Astrocyte (in vitro differentiated cells and primary cell): ENCODE data around the gene AK1. TPM values are rescaled to one million over a fixed set of nuclear protein-coding genes. Genes with fewer than 3 reads are reported as not detected.
A peak's percentile ranks its signal among the peaks of the same experiment; 100 is the strongest.

Experiments
- DNase-seq: peaks from one replicate; pipeline ENCODE4 v3.0.0-alpha.2; 2010; ENCODE audit warnings: low read depth
- FAIRE-seq: peaks from 2 replicates; lab custom pipeline; 2011; peaks lifted over from hg19 to GRCh38; lab: Jason Lieb, UNC
- H2AFZ ChIP-seq: 2 replicates; pipeline ENCODE4 v1.6.0; 2012; ENCODE audit warnings: low read depth, low read length, inconsistent platforms
- H3K27ac ChIP-seq: 2 replicates; pipeline ENCODE4 v1.5.1; 2011; ENCODE audit warnings: low read depth, low read length, inconsistent platforms
- H3K27me3 ChIP-seq: 2 replicates; pipeline ENCODE4 v1.6.0; 2011; ENCODE audit warnings: low read length, inconsistent platforms; ENCODE audit not compliant: insufficient read depth
- H3K36me3 ChIP-seq: 2 replicates; pipeline ENCODE4 v1.5.1; 2011; ENCODE audit warnings: low read length, inconsistent platforms; ENCODE audit not compliant: insufficient read depth
- H3K4me1 ChIP-seq: 2 replicates; pipeline ENCODE4 v1.5.1; 2011; ENCODE audit warnings: low read length, inconsistent platforms; ENCODE audit not compliant: insufficient read depth
- H3K4me2 ChIP-seq: 2 replicates; pipeline ENCODE4 v1.6.0; 2012; ENCODE audit warnings: low read length, inconsistent platforms
- H3K4me3 ChIP-seq: 2 replicates; pipeline ENCODE4 v1.5.1; 2011; ENCODE audit warnings: low read depth, mild to moderate bottlenecking, low read length, inconsistent platforms; ENCODE audit not compliant: insufficient read depth
- H3K79me2 ChIP-seq: 2 replicates; pipeline ENCODE4 v1.6.0; 2012; ENCODE audit warnings: mild to moderate bottlenecking, low read length, inconsistent platforms; ENCODE audit not compliant: insufficient read depth
- H3K9ac ChIP-seq: 2 replicates; pipeline ENCODE4 v1.6.0; 2012; ENCODE audit warnings: mild to moderate bottlenecking, low read length, inconsistent platforms
- H3K9me3 ChIP-seq: 2 replicates; pipeline ENCODE4 v1.5.1; 2012; ENCODE audit warnings: low read depth, mild to moderate bottlenecking, low read length, inconsistent platforms; ENCODE audit not compliant: insufficient read depth
- H4K20me1 ChIP-seq: 2 replicates; pipeline ENCODE4 v1.6.0; 2012; ENCODE audit warnings: low read length, inconsistent platforms; ENCODE audit not compliant: insufficient read depth
- H3K27ac Mint-ChIP-seq: one replicate; pipeline ENCODE4 v1.8.0; 2021; ENCODE audit warnings: mild to moderate bottlenecking, mixed read lengths; ENCODE audit not compliant: unreplicated experiment
- H3K27me3 Mint-ChIP-seq: one replicate; pipeline ENCODE4 v1.8.0; 2021; ENCODE audit warnings: low read depth, mixed read lengths; ENCODE audit not compliant: unreplicated experiment
- H3K36me3 Mint-ChIP-seq: one replicate; pipeline ENCODE4 v1.8.0; 2021; ENCODE audit warnings: low read depth, mixed read lengths; ENCODE audit not compliant: unreplicated experiment
- H3K4me1 Mint-ChIP-seq: one replicate; pipeline ENCODE4 v1.8.0; 2021; ENCODE audit warnings: low read depth, mixed read lengths; ENCODE audit not compliant: unreplicated experiment
- H3K4me3 Mint-ChIP-seq: one replicate; pipeline ENCODE4 v1.8.0; 2021; ENCODE audit warnings: mild to moderate bottlenecking, moderate library complexity, mixed read lengths; ENCODE audit not compliant: unreplicated experiment
- H3K9me3 Mint-ChIP-seq: one replicate; pipeline ENCODE4 v1.8.0; 2021; ENCODE audit warnings: mild to moderate bottlenecking, mixed read lengths; ENCODE audit not compliant: unreplicated experiment
- EZH2 ChIP-seq: IDR thresholded peaks from 2 replicates; pipeline ENCODE4 v1.6.1; 2012; ENCODE audit warnings: mild to moderate bottlenecking, low read length, inconsistent platforms; ENCODE audit not compliant: insufficient read depth
- total RNA-seq: library from RNA; stranded (reverse); gene quantifications from 2 replicates; pipeline ENCODE4 v1.2.1, GENCODE V29; 2021
- TF ChIP-seq, protein P1 (sequence below): IDR thresholded peaks from 2 replicates; pipeline ENCODE4 v1.5.1; 2011; ENCODE audit warnings: low read depth, mild to moderate bottlenecking, inconsistent platforms, low read length, moderate library complexity; ENCODE audit not compliant: insufficient read depth

AK1 gene
- total RNA-seq, 1 donor from 2014 or later, result 78.0 TPM

- Histone ChIP-seq H3K4me2 (no peak overlapping the region), H3K27ac (no peak overlapping the region), H3K36me3 (peaks cover 3% of the 10 kb centered on the region), H3K9me3 (no peaks in the 10 kb centered on the region), H3K4me3 (no peak overlapping the region), H4K20me1 (no peaks in the 10 kb centered on the region), H2AFZ (no peak overlapping the region), H3K27me3 (no peaks in the 10 kb centered on the region), H3K4me1 (peaks cover 13% of the 10 kb centered on the region), H3K79me2 (peaks cover 8% of the 10 kb centered on the region), H3K9ac (no peak overlapping the region)
- Mint-ChIP-seq H3K36me3 (peaks cover 14% of the 10 kb centered on the region), H3K27ac (no peak overlapping the region), H3K9me3 (no peaks in the 10 kb centered on the region), H3K4me3 (no peak overlapping the region), H3K27me3 (peaks cover 4% of the 10 kb centered on the region), H3K4me1 (no peaks in the 10 kb centered on the region)
- TF ChIP-seq, protein P1, sequence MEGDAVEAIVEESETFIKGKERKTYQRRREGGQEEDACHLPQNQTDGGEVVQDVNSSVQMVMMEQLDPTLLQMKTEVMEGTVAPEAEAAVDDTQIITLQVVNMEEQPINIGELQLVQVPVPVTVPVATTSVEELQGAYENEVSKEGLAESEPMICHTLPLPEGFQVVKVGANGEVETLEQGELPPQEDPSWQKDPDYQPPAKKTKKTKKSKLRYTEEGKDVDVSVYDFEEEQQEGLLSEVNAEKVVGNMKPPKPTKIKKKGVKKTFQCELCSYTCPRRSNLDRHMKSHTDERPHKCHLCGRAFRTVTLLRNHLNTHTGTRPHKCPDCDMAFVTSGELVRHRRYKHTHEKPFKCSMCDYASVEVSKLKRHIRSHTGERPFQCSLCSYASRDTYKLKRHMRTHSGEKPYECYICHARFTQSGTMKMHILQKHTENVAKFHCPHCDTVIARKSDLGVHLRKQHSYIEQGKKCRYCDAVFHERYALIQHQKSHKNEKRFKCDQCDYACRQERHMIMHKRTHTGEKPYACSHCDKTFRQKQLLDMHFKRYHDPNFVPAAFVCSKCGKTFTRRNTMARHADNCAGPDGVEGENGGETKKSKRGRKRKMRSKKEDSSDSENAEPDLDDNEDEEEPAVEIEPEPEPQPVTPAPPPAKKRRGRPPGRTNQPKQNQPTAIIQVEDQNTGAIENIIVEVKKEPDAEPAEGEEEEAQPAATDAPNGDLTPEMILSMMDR, result no peak
- no peak for TF ChIP-seq EZH2
- FAIRE-seq, result no peak
- DNase-seq, result no peak
These were observed 35.4 kb upstream of the AK1 start for GRCh38 chr9:127912882-127913281.

DNA sequence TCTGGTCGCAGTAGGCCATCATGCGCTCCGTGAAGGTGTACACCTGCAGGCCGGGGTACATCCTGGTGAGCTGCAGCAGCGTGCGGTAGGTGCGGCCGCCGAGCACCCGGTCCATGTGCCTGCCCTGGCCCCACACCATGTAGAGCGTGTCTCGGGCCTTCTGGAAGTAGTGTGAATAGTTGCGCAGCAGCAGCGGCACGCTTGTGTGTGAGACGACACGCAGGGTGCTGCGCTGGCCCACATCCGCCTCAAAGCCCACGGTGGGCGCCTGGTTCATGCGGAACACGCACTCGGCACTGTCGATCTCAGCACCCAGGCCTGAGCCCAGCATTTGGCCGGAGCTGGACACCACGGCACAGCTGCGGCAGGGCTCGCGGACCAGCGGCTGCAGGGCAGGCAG lies 34.8 kb upstream of the AK1 start:
- no peak overlapping the region for H3K4me3 Mint-ChIP-seq

DNA sequence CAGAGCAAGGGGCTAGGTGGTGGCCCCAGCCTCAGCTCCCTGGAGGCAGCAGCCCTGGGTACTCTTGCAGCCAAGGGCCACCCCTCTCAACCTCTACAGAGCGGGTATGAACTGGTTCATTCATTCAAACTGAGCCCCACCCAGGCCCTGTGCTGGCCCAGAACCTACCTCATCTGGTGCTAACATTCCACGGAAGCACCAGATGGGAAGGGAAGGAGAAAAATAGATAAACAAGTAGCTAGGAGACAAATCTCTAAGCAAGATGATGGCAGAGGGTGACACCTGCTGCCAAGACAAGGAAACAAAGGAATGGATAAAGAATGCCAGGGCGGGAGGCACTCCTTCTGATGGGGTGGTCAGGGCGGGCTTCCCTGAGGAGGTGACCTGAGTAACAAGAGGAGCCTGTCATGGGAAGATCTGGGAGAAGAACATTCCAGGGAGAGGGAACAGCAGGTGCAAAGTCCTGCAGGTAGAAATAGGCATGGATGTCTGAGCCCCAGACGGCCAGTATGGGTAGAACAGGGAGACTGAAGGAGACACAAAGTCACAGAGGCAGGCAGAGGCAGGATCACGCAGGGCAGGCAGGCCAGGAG lies 33.2 kb upstream of the AK1 start:
- no peak overlapping the region for H2AFZ ChIP-seq
- TF ChIP-seq EZH2, result no peak
- TF ChIP-seq, protein P1, result no peak
- DNase-seq, result no peak

More for the DNA sequence above, 34.8 kb upstream of the AK1 start:
- Mint-ChIP-seq H3K27me3 (peaks cover 4% of the 10 kb centered on the region), H3K4me1 (no peaks in the 10 kb centered on the region), H3K9me3 (no peaks in the 10 kb centered on the region), H3K27ac (no peak overlapping the region), H3K36me3 (peaks cover 14% of the 10 kb centered on the region)
- Histone ChIP-seq H3K4me2 (no peak overlapping the region), H3K36me3 (peaks cover 3% of the 10 kb centered on the region), H2AFZ (no peak overlapping the region), H3K79me2 (peaks cover 8% of the 10 kb centered on the region), H3K4me1 (peaks cover 10% of the 10 kb centered on the region), H4K20me1 (no peaks in the 10 kb centered on the region), H3K9me3 (no peaks in the 10 kb centered on the region), H3K27me3 (no peaks in the 10 kb centered on the region), H3K27ac (no peak overlapping the region), H3K4me3 (no peak overlapping the region), H3K9ac (no peak overlapping the region)
- TF ChIP-seq, protein P1, result no peak
- TF ChIP-seq EZH2, result no peak
- DNase-seq (no peak), FAIRE-seq (no peak)

More for the DNA sequence above, 33.2 kb upstream of the AK1 start:
- Histone ChIP-seq H4K20me1 (no peaks in the 10 kb centered on the region), H3K36me3 (peaks cover 3% of the 10 kb centered on the region), H3K27ac (no peak overlapping the region), H3K4me2 (no peak overlapping the region), H3K4me3 (no peak overlapping the region), H3K9me3 (no peaks in the 10 kb centered on the region), H3K79me2 (peaks cover 3% of the 10 kb centered on the region), H3K9ac (no peak overlapping the region), H3K4me1 (no peaks in the 10 kb centered on the region), H3K27me3 (no peaks in the 10 kb centered on the region)
- peaks cover 12% of the 10 kb centered on the region for H3K36me3 Mint-ChIP-seq
- H3K4me3 Mint-ChIP-seq, result no peak overlapping the region
- no peaks in the 10 kb centered on the region for H3K4me1 Mint-ChIP-seq
- H3K27ac Mint-ChIP-seq, result peak overlapping the region; percentile 63
- peaks cover 4% of the 10 kb centered on the region for H3K27me3 Mint-ChIP-seq
- no peaks in the 10 kb centered on the region for H3K9me3 Mint-ChIP-seq
- FAIRE-seq, result no peak
